Fibroblast of skin of back (primary cell): ENCODE measurements around the gene ATP8B2.

Experiments used
- DNase-seq: peaks from one replicate; pipeline ENCODE4 v3.0.0-alpha.2; 2013

Gene ATP8B2

DNA sequence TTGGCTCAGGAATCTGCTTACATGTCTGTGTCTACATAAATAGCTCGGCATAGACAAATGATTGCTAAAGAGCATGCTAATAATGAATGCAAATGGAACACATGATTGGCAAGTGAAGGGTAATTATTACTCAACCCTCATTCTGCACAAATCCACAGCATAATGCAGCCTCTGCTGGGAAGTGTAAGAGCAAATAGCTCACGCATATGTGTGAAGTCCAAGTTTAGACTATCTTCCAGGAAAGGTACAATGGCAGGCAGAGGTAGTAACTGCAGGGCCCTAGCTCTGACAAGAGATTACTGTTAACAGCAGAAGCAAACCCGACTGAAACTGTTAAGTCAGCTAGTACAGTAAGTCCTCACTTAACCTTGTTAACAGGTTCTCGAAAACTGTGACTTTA lies 72.8 kb downstream of the ATP8B2 start:
- DNase-seq: no peak

DNA sequence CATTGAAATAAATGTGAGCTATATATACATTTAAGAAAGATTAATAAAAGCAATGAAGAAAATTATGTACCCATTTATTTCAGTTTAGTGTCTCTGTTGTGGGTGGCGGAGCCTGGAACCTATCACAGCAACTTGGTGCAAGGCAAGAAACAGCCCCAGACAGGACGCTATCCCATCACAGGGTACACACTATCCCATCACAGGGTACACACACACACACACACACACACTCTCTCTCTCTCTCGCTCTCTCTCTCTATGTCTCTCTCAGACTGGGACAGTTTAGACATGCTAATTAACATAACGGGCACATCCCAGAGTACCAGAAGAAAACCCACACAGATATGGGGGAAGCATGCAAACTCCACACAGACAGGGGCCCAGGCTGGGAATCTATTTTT lies 73.4 kb downstream of the ATP8B2 start:
- no peak for DNase-seq

- no peak for DNase-seq
Measured at GRCh38 chr1:154400381-154400801, 75.1 kb downstream of the ATP8B2 start.
